VCaP (cell line): ENCODE measurements around the gene ADGRV1.

Experiments used
- H3K27ac ChIP-seq: fragments of 450-650 bp; 2 replicates; pipeline ENCODE4 v1.5.1; 2017
- CTCF ChIP-seq: fragments of 450-650 bp; conservative IDR thresholded peaks from 2 replicates; pipeline ENCODE4 v1.5.1; 2017; ENCODE audit warnings: mild to moderate bottlenecking, moderate library complexity

ADGRV1 gene

GRCh38 chr5:91176288-91177016 lies 617.9 kb downstream of the ADGRV1 start:
- no peak overlapping the region for H3K27ac ChIP-seq
- no peak for TF ChIP-seq CTCF

GRCh38 chr5:91177085-91177484 lies 618.5 kb downstream of the ADGRV1 start:
- no peak for TF ChIP-seq CTCF

GRCh38 chr5:91177639-91178038 lies 619.0 kb downstream of the ADGRV1 start:
- no peak for TF ChIP-seq CTCF
- H3K27ac ChIP-seq = no peak overlapping the region

More at GRCh38 chr5:91177085-91177484, 618.5 kb downstream of the ADGRV1 start:
- no peak overlapping the region for H3K27ac ChIP-seq

GRCh38 chr5:91178461-91178860 lies 619.9 kb downstream of the ADGRV1 start:
- no peak overlapping the region for H3K27ac ChIP-seq
- TF ChIP-seq CTCF = no peak

- no peak for TF ChIP-seq CTCF
- H3K27ac ChIP-seq = no peak overlapping the region
These were observed 620.4 kb downstream of the ADGRV1 start for GRCh38 chr5:91179018-91179417.

- H3K27ac ChIP-seq = no peak overlapping the region
- no peak for TF ChIP-seq CTCF
These were observed 621.9 kb downstream of the ADGRV1 start for GRCh38 chr5:91180506-91180905.

GRCh38 chr5:91182763-91183162 lies 624.2 kb downstream of the ADGRV1 start:
- TF ChIP-seq CTCF = no peak
- H3K27ac ChIP-seq = no peak overlapping the region
